Measurements from ENCODE around the gene DRC3. TPM values are rescaled to one million over a fixed set of nuclear protein-coding genes. Genes with fewer than 3 reads are reported as not detected.

Gene DRC3
- total RNA-seq, 1 donor from 2014 or later, result under 0.01 TPM

DNA sequence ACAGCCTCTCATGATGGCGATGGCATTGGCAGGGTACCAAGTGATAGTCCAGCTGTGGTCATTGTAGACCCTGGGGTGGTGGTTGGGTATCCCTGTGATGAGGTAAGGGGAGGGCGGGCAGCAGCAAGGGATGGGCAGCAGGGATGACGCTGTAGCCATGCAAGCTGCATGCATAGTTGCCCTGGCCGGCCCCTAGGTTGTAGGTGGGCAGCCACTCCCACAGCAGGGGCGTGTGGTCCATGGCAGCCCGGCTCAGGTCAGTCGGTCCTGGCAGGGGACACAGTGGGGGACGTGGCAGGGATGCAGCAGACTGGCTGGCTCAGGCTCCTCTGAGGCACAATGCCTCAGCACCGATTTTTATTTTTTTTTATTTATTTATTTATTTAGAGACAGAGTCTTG lies 8.7 kb downstream of the DRC3 start:
- TF ChIP-seq, protein P1, sequence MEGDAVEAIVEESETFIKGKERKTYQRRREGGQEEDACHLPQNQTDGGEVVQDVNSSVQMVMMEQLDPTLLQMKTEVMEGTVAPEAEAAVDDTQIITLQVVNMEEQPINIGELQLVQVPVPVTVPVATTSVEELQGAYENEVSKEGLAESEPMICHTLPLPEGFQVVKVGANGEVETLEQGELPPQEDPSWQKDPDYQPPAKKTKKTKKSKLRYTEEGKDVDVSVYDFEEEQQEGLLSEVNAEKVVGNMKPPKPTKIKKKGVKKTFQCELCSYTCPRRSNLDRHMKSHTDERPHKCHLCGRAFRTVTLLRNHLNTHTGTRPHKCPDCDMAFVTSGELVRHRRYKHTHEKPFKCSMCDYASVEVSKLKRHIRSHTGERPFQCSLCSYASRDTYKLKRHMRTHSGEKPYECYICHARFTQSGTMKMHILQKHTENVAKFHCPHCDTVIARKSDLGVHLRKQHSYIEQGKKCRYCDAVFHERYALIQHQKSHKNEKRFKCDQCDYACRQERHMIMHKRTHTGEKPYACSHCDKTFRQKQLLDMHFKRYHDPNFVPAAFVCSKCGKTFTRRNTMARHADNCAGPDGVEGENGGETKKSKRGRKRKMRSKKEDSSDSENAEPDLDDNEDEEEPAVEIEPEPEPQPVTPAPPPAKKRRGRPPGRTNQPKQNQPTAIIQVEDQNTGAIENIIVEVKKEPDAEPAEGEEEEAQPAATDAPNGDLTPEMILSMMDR (IDR thresholded peaks at IDR 0.05; ENCODE audit: insufficient read depth, low read length, severe bottlenecking), result no peak
- FAIRE-seq (no peak), DNase-seq (ENCODE audit: low read depth) (no peak)
- Histone ChIP-seq H3K36me3 (ENCODE audit: control insufficient read depth, insufficient read depth, low read length) (no peaks in the 10 kb centered on the region), H3K27me3 (ENCODE audit: control insufficient read depth, insufficient read depth, low read length) (no peaks in the 10 kb centered on the region), H3K4me3 (ENCODE audit: low read depth, low read length) (no peak overlapping the region)

GRCh38 chr17:17982801-17983200 lies 10.1 kb downstream of the DRC3 start:
- Histone ChIP-seq H3K36me3 (ENCODE audit: control insufficient read depth, insufficient read depth, low read length) (no peaks in the 10 kb centered on the region), H3K4me3 (ENCODE audit: low read depth, low read length) (no peak overlapping the region), H3K27me3 (ENCODE audit: control insufficient read depth, insufficient read depth, low read length) (no peaks in the 10 kb centered on the region)
- DNase-seq (ENCODE audit: low read depth), result no peak
- TF ChIP-seq, protein P1 (IDR thresholded peaks at IDR 0.05; ENCODE audit: insufficient read depth, low read length, severe bottlenecking), result no peak
- no peak for FAIRE-seq

GRCh38 chr17:17983376-17983775 lies 10.7 kb downstream of the DRC3 start:
- DNase-seq (ENCODE audit: low read depth) (no peak), FAIRE-seq (peak; percentile 18)
- TF ChIP-seq, protein P1 (IDR thresholded peaks at IDR 0.05; ENCODE audit: insufficient read depth, low read length, severe bottlenecking), result no peak
- H3K36me3 ChIP-seq (ENCODE audit: control insufficient read depth, insufficient read depth, low read length), result no peaks in the 10 kb centered on the region
- H3K4me3 ChIP-seq (ENCODE audit: low read depth, low read length), result no peak overlapping the region
- no peaks in the 10 kb centered on the region for H3K27me3 ChIP-seq (ENCODE audit: control insufficient read depth, insufficient read depth, low read length)

- TF ChIP-seq, protein P1 (IDR thresholded peaks at IDR 0.05; ENCODE audit: insufficient read depth, low read length, severe bottlenecking), result no peak
- no peak for FAIRE-seq
Observed at GRCh38 chr17:17983776-17984175, 11.1 kb downstream of the DRC3 start.

DNA sequence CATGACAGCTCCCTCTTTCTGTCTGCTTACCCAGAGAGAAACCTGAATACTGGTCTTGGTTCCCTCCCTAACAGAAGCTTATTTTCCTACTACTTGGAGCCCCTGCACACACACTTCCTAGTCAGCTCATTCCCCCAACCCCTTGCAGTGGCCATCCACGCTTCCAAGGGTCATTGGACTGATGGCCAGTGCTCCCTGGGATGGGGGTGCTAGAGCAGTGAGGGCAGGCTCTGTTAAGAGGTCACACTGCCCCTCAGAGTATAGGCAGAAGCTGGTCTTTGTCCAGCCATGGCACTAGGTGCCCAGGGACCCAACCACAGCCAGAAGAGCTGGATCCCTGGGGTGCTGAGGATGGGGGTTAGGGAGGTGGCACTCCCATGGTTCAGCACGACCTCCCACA lies 12.5 kb downstream of the DRC3 start:
- Histone ChIP-seq H3K4me3 (ENCODE audit: low read depth, low read length) (no peak overlapping the region), H3K27me3 (ENCODE audit: control insufficient read depth, insufficient read depth, low read length) (no peaks in the 10 kb centered on the region), H3K36me3 (ENCODE audit: control insufficient read depth, insufficient read depth, low read length) (no peaks in the 10 kb centered on the region)
- no peak for FAIRE-seq
- TF ChIP-seq, protein P1 (IDR thresholded peaks at IDR 0.05; ENCODE audit: insufficient read depth, low read length, severe bottlenecking), result no peak
- DNase-seq (ENCODE audit: low read depth), result no peak

More at GRCh38 chr17:17983776-17984175, 11.1 kb downstream of the DRC3 start:
- H3K36me3 ChIP-seq (ENCODE audit: control insufficient read depth, insufficient read depth, low read length), result no peaks in the 10 kb centered on the region
- no peak overlapping the region for H3K4me3 ChIP-seq (ENCODE audit: low read depth, low read length)
- no peaks in the 10 kb centered on the region for H3K27me3 ChIP-seq (ENCODE audit: control insufficient read depth, insufficient read depth, low read length)
- DNase-seq (ENCODE audit: low read depth), result no peak

DNA sequence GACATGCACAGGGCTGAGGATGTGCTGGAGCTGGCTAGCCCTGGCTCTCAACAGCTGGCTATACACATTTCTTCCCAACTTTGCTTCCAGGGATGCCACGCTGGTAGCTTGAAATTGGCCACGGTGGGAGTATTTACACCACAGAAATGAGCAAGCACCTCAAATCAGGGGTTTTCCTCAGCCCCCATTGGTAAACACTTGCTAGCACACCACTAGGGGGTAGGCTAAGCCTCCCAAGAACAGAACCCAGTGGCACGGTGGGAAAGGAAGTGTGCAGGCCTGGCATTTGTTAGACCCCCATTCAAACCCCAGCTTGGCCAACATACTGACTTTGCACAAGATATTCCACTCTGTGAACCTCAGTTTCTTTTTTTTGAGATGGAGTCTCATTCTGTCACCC lies 12.9 kb downstream of the DRC3 start:
- Histone ChIP-seq H3K4me3 (ENCODE audit: low read depth, low read length) (no peak overlapping the region), H3K27me3 (ENCODE audit: control insufficient read depth, insufficient read depth, low read length) (no peaks in the 10 kb centered on the region), H3K36me3 (ENCODE audit: control insufficient read depth, insufficient read depth, low read length) (no peaks in the 10 kb centered on the region)
- FAIRE-seq (no peak), DNase-seq (ENCODE audit: low read depth) (no peak)
- TF ChIP-seq, protein P1 (IDR thresholded peaks at IDR 0.05; ENCODE audit: insufficient read depth, low read length, severe bottlenecking), result peak; percentile 9

All from bronchial epithelial cell (primary cell).